HEK293T (cell line): ENCODE data around the gene HIRA.

Experiments
- CTCF ChIA-PET: fragments of 350-600 bp; formaldehyde crosslinking; extraction: SDS; loops from one replicate; lab custom pipeline; 2021; ENCODE audit warnings: antibody characterized with exemption, inconsistent platforms; lab: Yijun Ruan, JAX
- POLR2A ChIA-PET: fragments of 350-600 bp; formaldehyde crosslinking; extraction: SDS; loops from one replicate; lab custom pipeline; 2020; ENCODE audit warnings: antibody characterized with exemption, inconsistent platforms; lab: Yijun Ruan, JAX
- DNase-seq: peaks from one replicate; pipeline ENCODE4 v3.0.0; 2012; ENCODE audit warnings: mixed read lengths; ENCODE audit errors: extremely low spot score
- ARNT ChIP-seq: fragments of 450-650 bp; IDR thresholded peaks from 2 replicates; pipeline ENCODE4 v1.6.1; 2017; ENCODE audit warnings: mild to moderate bottlenecking
- BHLHE40 ChIP-seq: fragments of 450-650 bp; IDR thresholded peaks from 2 replicates; pipeline ENCODE4 v1.6.1; 2016; ENCODE audit warnings: mild to moderate bottlenecking, moderate library complexity, borderline replicate concordance
- CTBP1 ChIP-seq: fragments of 450-650 bp; IDR thresholded peaks from 2 replicates; pipeline ENCODE4 v1.6.1; 2016; ENCODE audit warnings: borderline replicate concordance
- ELF4 ChIP-seq: fragments of 450-650 bp; IDR thresholded peaks from 2 replicates; pipeline ENCODE4 v1.6.1; 2017; ENCODE audit warnings: antibody characterized with exemption
- FOXA1 ChIP-seq: fragments of 450-650 bp; IDR thresholded peaks from 2 replicates; pipeline ENCODE4 v1.6.1; 2016; ENCODE audit warnings: mild to moderate bottlenecking
- FOXK2 ChIP-seq: fragments of 450-650 bp; IDR thresholded peaks from 2 replicates; pipeline ENCODE4 v1.6.1; 2016; ENCODE audit warnings: mild to moderate bottlenecking
- FOXM1 ChIP-seq: fragments of 450-650 bp; IDR thresholded peaks from 2 replicates; pipeline ENCODE4 v1.6.1; 2017; ENCODE audit warnings: mild to moderate bottlenecking, borderline replicate concordance
- HDGF ChIP-seq: fragments of 450-650 bp; IDR thresholded peaks from 2 replicates; pipeline ENCODE4 v1.6.1; 2017; ENCODE audit warnings: antibody characterized with exemption, borderline replicate concordance
- L3MBTL2 ChIP-seq: fragments of 450-650 bp; conservative IDR thresholded peaks from 2 replicates; pipeline ENCODE4 v1.6.1; 2016; ENCODE audit warnings: mild to moderate bottlenecking
- LEF1 ChIP-seq: fragments of 450-650 bp; IDR thresholded peaks from 2 replicates; pipeline ENCODE4 v1.6.1; 2017; ENCODE audit warnings: mild to moderate bottlenecking, borderline replicate concordance
- NFRKB ChIP-seq: fragments of 450-650 bp; IDR thresholded peaks from 2 replicates; pipeline ENCODE4 v1.6.1; 2016; ENCODE audit warnings: mild to moderate bottlenecking, moderate library complexity
- PKNOX1 ChIP-seq: fragments of 450-650 bp; IDR thresholded peaks from 2 replicates; pipeline ENCODE4 v1.6.1; 2016
- SP1 ChIP-seq: fragments of 450-650 bp; IDR thresholded peaks from 2 replicates; pipeline ENCODE4 v1.6.1; 2017
- SUZ12 ChIP-seq: fragments of 450-650 bp; IDR thresholded peaks from 2 replicates; pipeline ENCODE4 v1.6.1; 2016; ENCODE audit warnings: mild to moderate bottlenecking
- TARDBP ChIP-seq: fragments of 450-650 bp; IDR thresholded peaks from 2 replicates; pipeline ENCODE4 v1.6.1; 2016
- ZNF384 ChIP-seq: fragments of 450-650 bp; IDR thresholded peaks from 2 replicates; pipeline ENCODE4 v1.6.1; 2016

HIRA gene

DNA sequence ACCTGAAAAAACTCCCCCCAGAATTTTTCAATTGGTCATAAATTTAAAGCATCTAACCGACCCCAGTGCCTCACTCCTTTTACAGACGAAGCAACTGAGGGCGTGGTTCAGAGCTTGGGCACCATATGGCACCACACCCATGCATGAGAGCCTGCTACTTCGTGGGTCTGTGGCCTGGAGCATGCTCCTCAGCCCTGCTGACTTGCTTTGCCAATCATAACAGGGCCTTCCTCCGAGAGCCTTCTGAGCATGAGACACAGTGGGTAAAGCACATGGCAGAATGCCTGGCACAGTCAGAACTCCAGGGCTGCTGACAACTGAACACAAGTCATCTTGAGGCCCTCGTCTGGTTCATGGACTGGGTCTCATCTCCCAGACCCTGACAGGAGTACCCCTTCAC, 33.3 kb downstream of the HIRA start:
- POLR2A ChIA-PET: no interaction called here
- TF ChIP-seq NFRKB (no peak), ZNF384 (no peak), CTBP1 (no peak), ELF4 (no peak), HDGF (no peak), SP1 (no peak), PKNOX1 (no peak), FOXA1 (no peak), BHLHE40 (no peak), TARDBP (no peak), LEF1 (no peak), SUZ12 (no peak)
- CTCF ChIA-PET: no interaction called here
- no peak for DNase-seq

DNA sequence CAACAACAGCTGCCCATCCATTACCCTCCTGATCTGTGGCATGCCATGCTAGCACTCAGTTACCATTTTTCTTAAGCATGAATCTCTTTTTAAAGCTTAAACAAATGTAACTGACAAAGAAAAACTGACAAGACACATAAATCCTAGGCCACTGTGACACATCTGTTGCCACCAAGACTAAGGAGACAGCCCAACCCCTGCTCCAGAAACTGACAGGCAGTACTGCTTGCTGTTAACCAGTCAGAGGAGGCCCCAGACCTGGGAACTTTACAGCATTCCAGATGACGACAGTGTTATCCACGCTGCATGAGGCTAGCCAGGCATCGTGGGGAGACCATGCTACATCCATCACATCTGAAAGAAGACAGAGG, 33.8 kb downstream of the HIRA start:
- ChIA-PET CTCF (interaction anchor here (0.5 kb wide), 1 partner anchor 80 kb away, joined by 9 read pairs; no protein-coding TSS in a partner anchor), POLR2A (no interaction called here)
- DNase-seq: no peak
- TF ChIP-seq NFRKB (no peak), ZNF384 (no peak), ELF4 (no peak), SP1 (no peak), CTBP1 (no peak), SUZ12 (no peak), L3MBTL2 (no peak), BHLHE40 (no peak), TARDBP (no peak)

GRCh38 chr22:19396934-19397733, 34.4 kb downstream of the HIRA start:
- POLR2A ChIA-PET: interaction anchor here (0.6 to 1.3 kb wide), 2 partner anchors 83 to 146 kb away, joined by 3 to 4 read pairs; partner anchors contain the start of gene CDC45
- TF ChIP-seq SP1: no peak
- no peak for TF ChIP-seq FOXM1
- TF ChIP-seq FOXK2: no peak
- no peak for DNase-seq
- CTCF ChIA-PET: interaction anchor here (0.5 kb wide), 1 partner anchor 81 kb away, joined by 9 read pairs; no protein-coding TSS in a partner anchor

DNA sequence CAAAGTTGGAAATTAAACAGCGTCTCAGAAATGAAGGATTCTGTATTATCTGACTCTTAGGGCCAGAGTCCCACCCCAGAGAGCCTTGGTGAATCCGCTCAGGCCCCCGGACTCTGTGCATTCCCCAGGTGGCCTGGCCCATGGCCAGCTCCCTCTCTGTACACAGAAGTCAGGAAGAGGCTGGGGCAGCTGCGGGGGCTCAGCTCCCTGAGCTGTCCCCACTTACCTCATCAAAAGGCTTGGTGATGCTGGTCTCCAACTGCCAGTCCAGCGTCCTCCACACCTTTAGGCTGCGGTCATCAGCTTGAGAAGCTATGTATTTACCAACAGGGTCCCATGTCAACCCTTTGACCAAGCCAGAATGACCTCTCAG, 35.0 kb downstream of the HIRA start:
- ChIA-PET POLR2A (interaction anchor here (0.6 to 1.3 kb wide), 4 partner anchors 83 to 218 kb away, joined by 3 to 4 read pairs (median 3); partner anchors contain the start of genes CDC45, CLTCL1 and SLC25A1), CTCF (no interaction called here)
- DNase-seq: no peak
- TF ChIP-seq BHLHE40 (no peak), L3MBTL2 (no peak), PKNOX1 (no peak), CTBP1 (no peak), NFRKB (no peak), ARNT (no peak), LEF1 (no peak), SUZ12 (no peak), HDGF (no peak), ELF4 (no peak), FOXM1 (no peak), SP1 (no peak), FOXK2 (no peak), FOXA1 (no peak), TARDBP (no peak), ZNF384 (no peak)

- POLR2A ChIA-PET: interaction anchor here (1.0 to 1.1 kb wide), 2 partner anchors 18 to 216 kb away, joined by 3 read pairs; partner anchors contain the start of gene SLC25A1
- DNase-seq: no peak
- CTCF ChIA-PET: interaction anchor here (0.6 kb wide), 1 partner anchor 27 kb away, joined by 3 read pairs; no protein-coding TSS in a partner anchor
- TF ChIP-seq ARNT: no peak
Observed at GRCh38 chr22:19395276-19395675, 36.3 kb downstream of the HIRA start.

DNA sequence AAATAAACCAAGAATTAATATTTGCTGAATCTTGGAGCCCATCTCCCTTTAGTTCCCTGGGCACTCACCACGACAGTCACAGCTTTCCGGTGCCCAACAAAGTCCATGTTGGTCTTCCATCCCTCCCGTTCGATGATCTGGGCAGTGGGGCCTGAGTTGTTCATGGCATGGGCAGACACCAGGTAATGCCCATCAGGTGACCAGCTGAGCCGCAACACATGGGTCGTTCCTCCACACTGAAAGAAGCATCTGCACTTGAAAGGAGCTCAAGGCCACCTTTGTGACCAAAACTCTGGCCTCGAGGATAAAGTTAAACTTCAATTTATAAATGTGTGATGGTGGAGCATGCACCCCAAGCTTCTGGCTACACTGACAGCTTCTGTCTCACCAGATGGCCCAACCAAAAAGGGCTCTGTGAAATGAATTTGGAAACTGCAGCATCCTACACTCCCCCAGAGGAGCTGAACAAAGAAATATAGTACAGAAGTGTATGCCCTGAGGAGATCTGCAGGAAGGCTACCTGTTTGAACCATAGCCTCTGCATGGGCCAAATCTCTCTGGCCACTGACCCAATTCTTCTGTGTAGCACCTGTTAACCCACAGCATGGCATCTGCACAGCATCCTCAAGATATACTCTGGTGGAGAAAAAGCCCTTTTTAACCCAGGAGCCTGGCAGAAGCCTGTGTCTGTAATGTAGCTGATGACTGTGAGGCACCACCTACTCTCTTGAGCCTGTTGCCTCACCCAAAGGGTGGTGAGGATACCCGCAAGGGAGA, 37.1 kb downstream of the HIRA start:
- CTCF ChIA-PET: interaction anchor here (0.6 kb wide), 1 partner anchor 26 kb away, joined by 3 read pairs; no protein-coding TSS in a partner anchor

DNA sequence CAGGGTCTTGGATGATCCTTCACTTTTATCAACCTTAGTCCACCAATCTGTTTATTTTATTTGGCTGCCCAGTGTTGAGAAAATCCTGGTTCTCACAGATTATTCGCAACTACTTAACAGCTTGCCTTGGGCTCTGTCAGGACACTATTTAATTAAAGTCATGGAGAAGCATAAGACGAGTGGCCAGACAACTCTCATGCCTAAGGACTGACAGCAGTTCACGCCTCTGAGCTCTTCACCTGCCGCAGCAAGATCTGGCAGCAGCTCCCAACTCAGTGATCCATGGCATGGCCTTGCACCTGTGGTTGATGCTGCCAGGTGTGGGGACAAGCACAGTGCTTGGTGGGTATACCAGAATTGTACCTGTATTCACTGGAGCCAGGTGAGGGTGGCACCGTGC, 37.8 kb downstream of the HIRA start:
- TF ChIP-seq PKNOX1: no peak
- no peak for TF ChIP-seq ZNF384
- TF ChIP-seq SP1: no peak
- TF ChIP-seq HDGF: no peak
- no peak for TF ChIP-seq FOXA1
- TF ChIP-seq L3MBTL2: no peak
- no peak for TF ChIP-seq ARNT
- no peak for TF ChIP-seq LEF1
- no peak for TF ChIP-seq FOXK2
- no peak for TF ChIP-seq ELF4
- CTCF ChIA-PET: no interaction called here
- no peak for DNase-seq
- POLR2A ChIA-PET: no interaction called here

More for the DNA sequence above, 37.1 kb downstream of the HIRA start:
- TF ChIP-seq SUZ12: no peak
- no peak for TF ChIP-seq FOXM1
- no peak for TF ChIP-seq CTBP1
- no peak for TF ChIP-seq FOXK2
- no peak for TF ChIP-seq ELF4
- POLR2A ChIA-PET: no interaction called here
- no peak for DNase-seq
